ENCODE measurements around the gene BRIP1.

Gene BRIP1

DNA sequence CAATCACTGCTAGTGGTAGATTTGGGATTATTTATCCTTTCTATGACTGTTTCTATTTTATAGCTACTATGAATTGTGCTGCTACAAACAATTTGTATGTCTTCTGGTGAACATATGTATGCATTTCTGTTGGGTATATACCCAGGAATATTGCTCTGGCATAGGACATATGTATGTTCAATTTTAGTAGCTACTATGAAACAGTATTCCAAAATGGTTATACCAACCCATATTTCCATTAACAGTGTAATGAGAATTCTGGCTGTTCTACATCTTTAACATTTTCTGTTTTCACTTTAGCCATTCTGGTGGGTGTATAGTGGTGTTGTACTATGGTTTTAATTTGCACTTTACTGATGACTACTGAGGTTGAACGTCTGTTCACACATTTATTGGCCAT, 214.7 kb downstream of the BRIP1 start:
- Histone ChIP-seq H3K4me1 (ENCODE audit: control insufficient read depth, insufficient read depth, low read length) (no peaks in the 10 kb centered on the region), H3K27ac (ENCODE audit: extremely low read depth, low read depth, low read length) (no peak overlapping the region), H3K9me3 (ENCODE audit: control insufficient read depth, insufficient read depth, low read depth, low read length) (peaks cover 2% of the 10 kb centered on the region; the same call in 1 of the 2 replicates), H3K4me3 (ENCODE audit: low read depth, low read length) (no peak overlapping the region), H3K36me3 (ENCODE audit: control insufficient read depth in 2 of 2, insufficient read depth in 1 of 2, low read length in 2 of 2) (no peaks in the 10 kb centered on the region)
- TF ChIP-seq ZBTB7A (tag by site-specific recombination; IDR thresholded peaks at IDR 0.05; ENCODE audit: low read depth): no peak
- no peak for TF ChIP-seq REPIN1 (tag by site-specific recombination; IDR thresholded peaks at IDR 0.05; ENCODE audit: low read depth)
- TF ChIP-seq ZNF391 (tag by site-specific recombination; IDR thresholded peaks at IDR 0.05; ENCODE audit: borderline replicate concordance, low read depth): no peak
- no peak for TF ChIP-seq ZNF76 (tag by site-specific recombination; IDR thresholded peaks at IDR 0.05; ENCODE audit: borderline replicate concordance, low read depth)
- TF ChIP-seq, protein P1, sequence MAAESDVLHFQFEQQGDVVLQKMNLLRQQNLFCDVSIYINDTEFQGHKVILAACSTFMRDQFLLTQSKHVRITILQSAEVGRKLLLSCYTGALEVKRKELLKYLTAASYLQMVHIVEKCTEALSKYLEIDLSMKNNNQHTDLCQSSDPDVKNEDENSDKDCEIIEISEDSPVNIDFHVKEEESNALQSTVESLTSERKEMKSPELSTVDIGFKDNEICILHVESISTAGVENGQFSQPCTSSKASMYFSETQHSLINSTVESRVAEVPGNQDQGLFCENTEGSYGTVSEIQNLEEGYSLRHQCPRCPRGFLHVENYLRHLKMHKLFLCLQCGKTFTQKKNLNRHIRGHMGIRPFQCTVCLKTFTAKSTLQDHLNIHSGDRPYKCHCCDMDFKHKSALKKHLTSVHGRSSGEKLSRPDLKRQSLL (tag by site-specific recombination; IDR thresholded peaks at IDR 0.05): no peak
- no peak for TF ChIP-seq ZNF707 (tag by site-specific recombination; IDR thresholded peaks at IDR 0.05)
- no peak for TF ChIP-seq ZNF341 (tag by site-specific recombination; IDR thresholded peaks at IDR 0.05; ENCODE audit: low read depth)
- no peak for TF ChIP-seq ZNF658 (tag by site-specific recombination; IDR thresholded peaks at IDR 0.05)
- ChIA-PET POLR2A (no interaction called here), CTCF (interaction anchor here (0.6 to 1.7 kb wide), 3 partner anchors 14 to 461 kb away, joined by 4 to 12 read pairs (median 4); no protein-coding TSS in a partner anchor)

DNA sequence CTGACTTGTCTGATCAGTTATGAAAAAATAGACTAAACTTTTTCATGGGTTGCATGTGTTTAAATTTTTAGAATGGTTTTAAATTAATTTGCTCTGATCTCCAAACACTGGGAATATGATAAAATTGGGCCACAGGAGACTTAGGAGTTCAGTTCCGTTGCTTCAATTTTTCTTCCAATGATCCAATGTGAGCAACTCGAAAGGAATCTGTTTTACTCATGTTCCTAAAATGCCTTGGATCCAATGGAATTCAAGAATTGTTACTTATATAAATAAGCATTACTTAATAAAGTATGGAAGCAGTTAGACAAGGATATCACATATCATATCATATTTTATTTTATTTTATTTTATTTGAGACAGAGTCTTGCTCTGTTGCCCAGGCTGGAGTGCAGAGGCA, 216.3 kb downstream of the BRIP1 start:
- Histone ChIP-seq H3K36me3 (ENCODE audit: control insufficient read depth in 2 of 2, insufficient read depth in 1 of 2, low read length in 2 of 2) (no peaks in the 10 kb centered on the region), H3K4me1 (ENCODE audit: control insufficient read depth, insufficient read depth, low read length) (no peaks in the 10 kb centered on the region), H3K9me3 (ENCODE audit: control insufficient read depth, insufficient read depth, low read depth, low read length) (peaks cover 2% of the 10 kb centered on the region; the same call in 1 of the 2 replicates), H3K27ac (ENCODE audit: extremely low read depth, low read depth, low read length) (no peak overlapping the region), H3K4me3 (ENCODE audit: low read depth, low read length) (no peak overlapping the region)
- TF ChIP-seq ZNF426 (tag by site-specific recombination; IDR thresholded peaks at IDR 0.05) (0 out of 2 replicates have a peak, but pooled peaks have one; percentile 3), ZBTB17 (tag by site-specific recombination; IDR thresholded peaks at IDR 0.05) (no peak)
- TF ChIP-seq, protein P2, sequence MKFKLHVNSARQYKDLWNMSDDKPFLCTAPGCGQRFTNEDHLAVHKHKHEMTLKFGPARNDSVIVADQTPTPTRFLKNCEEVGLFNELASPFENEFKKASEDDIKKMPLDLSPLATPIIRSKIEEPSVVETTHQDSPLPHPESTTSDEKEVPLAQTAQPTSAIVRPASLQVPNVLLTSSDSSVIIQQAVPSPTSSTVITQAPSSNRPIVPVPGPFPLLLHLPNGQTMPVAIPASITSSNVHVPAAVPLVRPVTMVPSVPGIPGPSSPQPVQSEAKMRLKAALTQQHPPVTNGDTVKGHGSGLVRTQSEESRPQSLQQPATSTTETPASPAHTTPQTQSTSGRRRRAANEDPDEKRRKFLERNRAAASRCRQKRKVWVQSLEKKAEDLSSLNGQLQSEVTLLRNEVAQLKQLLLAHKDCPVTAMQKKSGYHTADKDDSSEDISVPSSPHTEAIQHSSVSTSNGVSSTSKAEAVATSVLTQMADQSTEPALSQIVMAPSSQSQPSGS (tag by site-specific recombination; IDR thresholded peaks at IDR 0.05; ENCODE audit: low read depth): no peak
- ChIA-PET POLR2A (no interaction called here), CTCF (interaction anchor here (0.6 to 1.0 kb wide), 2 partner anchors 13 to 553 kb away, joined by 3 read pairs; no protein-coding TSS in a partner anchor)

DNA sequence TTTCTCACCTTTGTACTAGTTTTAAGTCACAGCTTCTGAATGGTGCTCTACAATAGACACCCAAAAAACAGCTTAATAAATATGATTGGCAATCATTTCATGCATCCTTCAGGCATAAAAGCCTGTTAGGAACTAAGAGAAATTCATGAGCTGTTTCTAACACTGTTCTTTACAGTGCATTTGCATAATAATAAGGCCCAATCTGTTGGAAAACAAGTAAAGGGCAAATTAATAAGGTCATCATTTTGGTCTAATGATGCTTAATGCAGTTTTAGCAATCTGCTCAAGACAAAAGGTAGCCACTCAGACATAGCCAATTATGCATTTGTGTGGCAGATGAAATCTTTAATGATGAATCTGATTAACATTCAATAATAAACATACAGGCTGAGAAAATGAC, 216.8 kb downstream of the BRIP1 start:
- peaks cover 2% of the 10 kb centered on the region; the same call in 1 of the 2 replicates for H3K9me3 ChIP-seq (ENCODE audit: control insufficient read depth, insufficient read depth, low read depth, low read length)
- H3K4me3 ChIP-seq (ENCODE audit: low read depth, low read length): no peak overlapping the region
- no peak overlapping the region for H3K27ac ChIP-seq (ENCODE audit: extremely low read depth, low read depth, low read length)
- H3K4me1 ChIP-seq (ENCODE audit: control insufficient read depth, insufficient read depth, low read length): no peaks in the 10 kb centered on the region
- H3K36me3 ChIP-seq (ENCODE audit: control insufficient read depth in 2 of 2, insufficient read depth in 1 of 2, low read length in 2 of 2): no peaks in the 10 kb centered on the region
- ChIA-PET POLR2A (no interaction called here), CTCF (interaction anchor here (0.6 to 1.1 kb wide), 3 partner anchors 12 to 554 kb away, joined by 3 read pairs; no protein-coding TSS in a partner anchor)
- TF ChIP-seq, protein P3, sequence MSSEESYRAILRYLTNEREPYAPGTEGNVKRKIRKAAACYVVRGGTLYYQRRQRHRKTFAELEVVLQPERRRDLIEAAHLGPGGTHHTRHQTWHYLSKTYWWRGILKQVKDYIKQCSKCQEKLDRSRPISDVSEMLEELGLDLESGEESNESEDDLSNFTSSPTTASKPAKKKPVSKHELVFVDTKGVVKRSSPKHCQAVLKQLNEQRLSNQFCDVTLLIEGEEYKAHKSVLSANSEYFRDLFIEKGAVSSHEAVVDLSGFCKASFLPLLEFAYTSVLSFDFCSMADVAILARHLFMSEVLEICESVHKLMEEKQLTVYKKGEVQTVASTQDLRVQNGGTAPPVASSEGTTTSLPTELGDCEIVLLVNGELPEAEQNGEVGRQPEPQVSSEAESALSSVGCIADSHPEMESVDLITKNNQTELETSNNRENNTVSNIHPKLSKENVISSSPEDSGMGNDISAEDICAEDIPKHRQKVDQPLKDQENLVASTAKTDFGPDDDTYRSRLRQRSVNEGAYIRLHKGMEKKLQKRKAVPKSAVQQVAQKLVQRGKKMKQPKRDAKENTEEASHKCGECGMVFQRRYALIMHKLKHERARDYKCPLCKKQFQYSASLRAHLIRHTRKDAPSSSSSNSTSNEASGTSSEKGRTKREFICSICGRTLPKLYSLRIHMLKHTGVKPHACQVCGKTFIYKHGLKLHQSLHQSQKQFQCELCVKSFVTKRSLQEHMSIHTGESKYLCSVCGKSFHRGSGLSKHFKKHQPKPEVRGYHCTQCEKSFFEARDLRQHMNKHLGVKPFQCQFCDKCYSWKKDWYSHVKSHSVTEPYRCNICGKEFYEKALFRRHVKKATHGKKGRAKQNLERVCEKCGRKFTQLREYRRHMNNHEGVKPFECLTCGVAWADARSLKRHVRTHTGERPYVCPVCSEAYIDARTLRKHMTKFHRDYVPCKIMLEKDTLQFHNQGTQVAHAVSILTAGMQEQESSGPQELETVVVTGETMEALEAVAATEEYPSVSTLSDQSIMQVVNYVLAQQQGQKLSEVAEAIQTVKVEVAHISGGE (tag by site-specific recombination; conservative IDR thresholded peaks at IDR 0.05; ENCODE audit: low read depth): no peak
- TF ChIP-seq ZNF426 (tag by site-specific recombination; IDR thresholded peaks at IDR 0.05): no peak
- TF ChIP-seq, protein P4, sequence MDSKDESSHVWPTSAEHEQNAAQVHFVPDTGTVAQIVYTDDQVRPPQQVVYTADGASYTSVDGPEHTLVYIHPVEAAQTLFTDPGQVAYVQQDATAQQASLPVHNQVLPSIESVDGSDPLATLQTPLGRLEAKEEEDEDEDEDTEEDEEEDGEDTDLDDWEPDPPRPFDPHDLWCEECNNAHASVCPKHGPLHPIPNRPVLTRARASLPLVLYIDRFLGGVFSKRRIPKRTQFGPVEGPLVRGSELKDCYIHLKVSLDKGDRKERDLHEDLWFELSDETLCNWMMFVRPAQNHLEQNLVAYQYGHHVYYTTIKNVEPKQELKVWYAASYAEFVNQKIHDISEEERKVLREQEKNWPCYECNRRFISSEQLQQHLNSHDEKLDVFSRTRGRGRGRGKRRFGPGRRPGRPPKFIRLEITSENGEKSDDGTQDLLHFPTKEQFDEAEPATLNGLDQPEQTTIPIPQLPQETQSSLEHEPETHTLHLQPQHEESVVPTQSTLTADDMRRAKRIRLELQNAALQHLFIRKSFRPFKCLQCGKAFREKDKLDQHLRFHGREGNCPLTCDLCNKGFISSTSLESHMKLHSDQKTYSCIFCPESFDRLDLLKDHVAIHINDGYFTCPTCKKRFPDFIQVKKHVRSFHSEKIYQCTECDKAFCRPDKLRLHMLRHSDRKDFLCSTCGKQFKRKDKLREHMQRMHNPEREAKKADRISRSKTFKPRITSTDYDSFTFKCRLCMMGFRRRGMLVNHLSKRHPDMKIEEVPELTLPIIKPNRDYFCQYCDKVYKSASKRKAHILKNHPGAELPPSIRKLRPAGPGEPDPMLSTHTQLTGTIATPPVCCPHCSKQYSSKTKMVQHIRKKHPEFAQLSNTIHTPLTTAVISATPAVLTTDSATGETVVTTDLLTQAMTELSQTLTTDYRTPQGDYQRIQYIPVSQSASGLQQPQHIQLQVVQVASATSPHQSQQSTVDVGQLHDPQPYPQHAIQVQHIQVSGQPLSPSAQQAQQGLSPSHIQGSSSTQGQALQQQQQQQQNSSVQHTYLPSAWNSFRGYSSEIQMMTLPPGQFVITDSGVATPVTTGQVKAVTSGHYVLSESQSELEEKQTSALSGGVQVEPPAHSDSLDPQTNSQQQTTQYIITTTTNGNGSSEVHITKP (tag by site-specific recombination; IDR thresholded peaks at IDR 0.05): no peak
- TF ChIP-seq, protein P5, sequence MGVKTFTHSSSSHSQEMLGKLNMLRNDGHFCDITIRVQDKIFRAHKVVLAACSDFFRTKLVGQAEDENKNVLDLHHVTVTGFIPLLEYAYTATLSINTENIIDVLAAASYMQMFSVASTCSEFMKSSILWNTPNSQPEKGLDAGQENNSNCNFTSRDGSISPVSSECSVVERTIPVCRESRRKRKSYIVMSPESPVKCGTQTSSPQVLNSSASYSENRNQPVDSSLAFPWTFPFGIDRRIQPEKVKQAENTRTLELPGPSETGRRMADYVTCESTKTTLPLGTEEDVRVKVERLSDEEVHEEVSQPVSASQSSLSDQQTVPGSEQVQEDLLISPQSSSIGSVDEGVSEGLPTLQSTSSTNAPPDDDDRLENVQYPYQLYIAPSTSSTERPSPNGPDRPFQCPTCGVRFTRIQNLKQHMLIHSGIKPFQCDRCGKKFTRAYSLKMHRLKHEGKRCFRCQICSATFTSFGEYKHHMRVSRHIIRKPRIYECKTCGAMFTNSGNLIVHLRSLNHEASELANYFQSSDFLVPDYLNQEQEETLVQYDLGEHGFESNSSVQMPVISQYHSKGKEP (tag by site-specific recombination; IDR thresholded peaks at IDR 0.05): no peak
- no peak for TF ChIP-seq ZNF530 (tag by site-specific recombination; IDR thresholded peaks at IDR 0.05; ENCODE audit: low read depth)
- no peak for TF ChIP-seq ZNF768 (tag by site-specific recombination; IDR thresholded peaks at IDR 0.05)
